H9 (cell line): ENCODE data around the gene INPP5A. TPM values are rescaled to one million over a fixed set of nuclear protein-coding genes. Genes with fewer than 3 reads are reported as not detected.

ENCODE experiments used
- DNase-seq: peaks from one replicate; pipeline ENCODE4 v3.0.0-alpha.2; 2017
- H2AFZ ChIP-seq: one replicate; pipeline ENCODE4 v1.6.1; 2013; ENCODE audit warnings: mild to moderate bottlenecking, low read length, control low read depth, moderate library complexity
- H2AK5ac ChIP-seq: 2 replicates; pipeline ENCODE4 v1.6.1; 2013; ENCODE audit warnings: low read length, control low read depth, mixed read lengths; ENCODE audit not compliant: insufficient read length
- H2BK120ac ChIP-seq: one replicate; pipeline ENCODE4 v1.6.1; 2013; ENCODE audit warnings: low read depth, mild to moderate bottlenecking, low read length, control low read depth, inconsistent platforms; ENCODE audit not compliant: poor library complexity, severe bottlenecking
- H2BK12ac ChIP-seq: 2 replicates; pipeline ENCODE4 v1.6.1; 2013; ENCODE audit warnings: low read length, control low read depth, mixed read lengths, low read depth; ENCODE audit not compliant: insufficient read length
- H2BK15ac ChIP-seq: 2 replicates; pipeline ENCODE4 v1.6.1; 2013; ENCODE audit warnings: low read depth, low read length, control low read depth
- H2BK20ac ChIP-seq: one replicate; pipeline ENCODE4 v1.6.1; 2013; ENCODE audit warnings: low read depth, mild to moderate bottlenecking, low read length, control low read depth, inconsistent platforms; ENCODE audit not compliant: poor library complexity, severe bottlenecking
- H2BK5ac ChIP-seq: 2 replicates; pipeline ENCODE4 v1.6.1; 2013; ENCODE audit warnings: low read length, control low read depth, mixed read lengths; ENCODE audit not compliant: insufficient read length
- H3K14ac ChIP-seq: 2 replicates; pipeline ENCODE4 v1.6.1; 2013; ENCODE audit warnings: low read length, control low read depth; ENCODE audit not compliant: insufficient read depth
- H3K18ac ChIP-seq: 2 replicates; pipeline ENCODE4 v1.6.1; 2013; ENCODE audit warnings: low read depth, mild to moderate bottlenecking, mixed read lengths, low read length, control low read depth; ENCODE audit not compliant: insufficient read length
- H3K23ac ChIP-seq: 2 replicates; pipeline ENCODE4 v1.6.1; 2013; ENCODE audit warnings: low read length, control low read depth, mixed read lengths, low read depth; ENCODE audit not compliant: insufficient read length
- H3K23me2 ChIP-seq: 2 replicates; pipeline ENCODE4 v1.6.1; 2013; ENCODE audit warnings: low read depth, mild to moderate bottlenecking, mixed read lengths, low read length, control low read depth; ENCODE audit not compliant: insufficient read length, poor library complexity, severe bottlenecking
- H3K27ac ChIP-seq: 2 replicates; pipeline ENCODE4 v1.5.1; 2013; ENCODE audit warnings: low read length, control low read depth, mixed read lengths, low read depth; ENCODE audit not compliant: insufficient read length
- H3K27me3 ChIP-seq: 2 replicates; pipeline ENCODE4 v1.6.1; 2013; ENCODE audit warnings: low read length, control low read depth, inconsistent platforms; ENCODE audit not compliant: insufficient read depth
- H3K4ac ChIP-seq: 2 replicates; pipeline ENCODE4 v1.6.1; 2013; ENCODE audit warnings: low read depth, mild to moderate bottlenecking, control low read depth, inconsistent platforms, low read length, moderate library complexity
- H3K4me1 ChIP-seq: 2 replicates; pipeline ENCODE4 v1.6.1; 2013; ENCODE audit warnings: low read length, control low read depth, inconsistent platforms; ENCODE audit not compliant: insufficient read depth
- H3K4me2 ChIP-seq: 2 replicates; pipeline ENCODE4 v1.6.1; 2013; ENCODE audit warnings: low read length, control low read depth, mixed read lengths; ENCODE audit not compliant: insufficient read length, insufficient read depth
- H3K56ac ChIP-seq: 2 replicates; pipeline ENCODE4 v1.6.1; 2013; ENCODE audit warnings: low read depth, mild to moderate bottlenecking, mixed read lengths, low read length, control low read depth; ENCODE audit not compliant: insufficient read length
- H3K79me1 ChIP-seq: 2 replicates; pipeline ENCODE4 v1.6.1; 2013; ENCODE audit warnings: low read depth, mild to moderate bottlenecking, moderate library complexity, low read length, control low read depth, inconsistent platforms; ENCODE audit not compliant: insufficient read depth, poor library complexity, severe bottlenecking
- H3K79me2 ChIP-seq: 2 replicates; pipeline ENCODE4 v1.6.1; 2013; ENCODE audit warnings: low read length, control low read depth, inconsistent platforms; ENCODE audit not compliant: insufficient read depth
- H3K9ac ChIP-seq: 2 replicates; pipeline ENCODE4 v1.6.1; 2013; ENCODE audit warnings: low read length, control low read depth, mixed read lengths; ENCODE audit not compliant: insufficient read length; ENCODE audit errors: extremely low read depth
- H3K9me3 ChIP-seq: one replicate; pipeline ENCODE4 v1.6.1; 2013; ENCODE audit warnings: low read depth, low read length, inconsistent platforms; ENCODE audit not compliant: control insufficient read depth
- H3T11ph ChIP-seq: one replicate; pipeline ENCODE4 v1.6.1; 2013; ENCODE audit warnings: mild to moderate bottlenecking, low read length, control low read depth, inconsistent platforms
- H4K20me1 ChIP-seq: one replicate; pipeline ENCODE4 v1.6.1; 2013; ENCODE audit not compliant: control insufficient read depth, insufficient read length, insufficient read depth
- H4K5ac ChIP-seq: 2 replicates; pipeline ENCODE4 v1.6.1; 2013; ENCODE audit warnings: low read depth, mild to moderate bottlenecking, mixed read lengths, low read length, control low read depth; ENCODE audit not compliant: insufficient read length
- H4K8ac ChIP-seq: replicated peaks from 2 replicates; pipeline ENCODE4 v1.6.1; 2013; ENCODE audit warnings: low read length, control low read depth, mixed read lengths, low read depth; ENCODE audit not compliant: insufficient read length
- H4K91ac ChIP-seq: 2 replicates; pipeline ENCODE4 v1.6.1; 2013; ENCODE audit warnings: low read depth, mild to moderate bottlenecking, moderate library complexity, mixed read lengths, low read length, control low read depth; ENCODE audit not compliant: insufficient read length
- H3K27ac Mint-ChIP-seq, 3 experiments: 2 replicates in 2 of 3; 3 replicates in 1 of 3; pipeline ENCODE4 v1.8.0; 2020 to 2021; ENCODE audit warnings: mixed read lengths in 3 of 3, mild to moderate bottlenecking in 1 of 3, moderate library complexity in 1 of 3
- H3K27me3 Mint-ChIP-seq: 2 replicates; pipeline ENCODE4 v1.8.0; 2021; ENCODE audit warnings: low read depth, mild to moderate bottlenecking, moderate library complexity, mixed read lengths
- H3K36me3 Mint-ChIP-seq, 3 experiments: 2 replicates in 2 of 3; 3 replicates in 1 of 3; pipeline ENCODE4 v1.8.0; 2020 to 2021; ENCODE audit warnings: low read depth in 3 of 3, mixed read lengths in 3 of 3; ENCODE audit not compliant: insufficient read depth in 1 of 3
- H3K4me1 Mint-ChIP-seq, 2 experiments: 2 replicates each; pipeline ENCODE4 v1.8.0; 2020; ENCODE audit warnings: mixed read lengths in 2 of 2
- H3K4me3 Mint-ChIP-seq, 2 experiments: 2 replicates in 1 of 2; 3 replicates in 1 of 2; pipeline ENCODE4 v1.8.0; 2020 to 2021; ENCODE audit warnings: mild to moderate bottlenecking in 2 of 2, mixed read lengths in 2 of 2, moderate library complexity in 1 of 2
- H3K9me3 Mint-ChIP-seq, 2 experiments: 2 replicates in 1 of 2; 3 replicates in 1 of 2; pipeline ENCODE4 v1.8.0; 2020; ENCODE audit warnings: mild to moderate bottlenecking in 2 of 2, mixed read lengths in 2 of 2, moderate library complexity in 1 of 2
- WGBS: extraction: QIAGEN DNeasy Blood & Tissue Kit; methylation state at CpG from one replicate; pipeline ENCODE4 v1.1.7; 2013; ENCODE audit warnings: missing lambda C conversion rate, low lambda C conversion rate, mixed read lengths; ENCODE audit not compliant: insufficient read length; ENCODE audit errors: extremely low coverage; 5-methylcytosine and 5-hydroxymethylcytosine counted together
- total RNA-seq: library from RNA; stranded (reverse); gene quantifications from 2 replicates; pipeline ENCODE4 v1.2.1, GENCODE V29; 2021
- TF ChIP-seq, protein P1 (sequence below): fragments of 200-600 bp; sonication (generic); conservative IDR thresholded peaks from 3 replicates; pipeline ENCODE4 v1.8.0; 2021; ENCODE audit warnings: antibody characterized with exemption, mild to moderate bottlenecking

The INPP5A gene
- total RNA-seq, 1 experiment from 2014 or later = 17.7 TPM

DNA sequence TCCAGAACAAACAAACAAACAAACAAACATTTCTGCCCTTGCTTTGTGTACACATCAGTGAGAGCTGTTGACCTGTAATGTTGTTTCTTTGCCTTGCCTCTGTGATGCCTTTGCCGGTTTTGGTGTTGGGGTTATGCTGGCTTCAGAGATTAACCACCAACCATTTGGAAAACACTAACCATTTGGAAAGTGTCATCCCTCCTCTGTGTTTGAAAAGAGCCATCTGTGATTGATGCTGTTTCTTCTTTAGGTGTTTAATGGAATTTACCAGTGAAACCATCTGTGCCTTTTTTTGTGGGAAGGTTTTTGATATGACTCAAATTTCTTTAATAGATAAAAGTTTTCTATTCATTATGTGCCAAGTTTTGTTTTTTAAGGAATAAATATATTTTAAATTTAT lies 46.5 kb downstream of the INPP5A start:
- H3K4me2 ChIP-seq = no peak overlapping the region
- H3K9me3 Mint-ChIP-seq = no peaks in the 10 kb centered on the region
- no peak overlapping the region for H2AFZ ChIP-seq
- H2BK120ac ChIP-seq = no peak overlapping the region
- H3T11ph ChIP-seq = no peak overlapping the region
- no CpG with 5 or more reads among the region's 1 CpG for WGBS
- no peak overlapping the region for H3K14ac ChIP-seq
- no peak overlapping the region for H3K56ac ChIP-seq
- peaks cover 4% of the 10 kb centered on the region in 2 experiments; a peak in 2 of 4 replicates for H3K4me1 Mint-ChIP-seq
- H3K18ac ChIP-seq = no peak overlapping the region
- no peak overlapping the region for H4K91ac ChIP-seq
- H4K5ac ChIP-seq = no peak overlapping the region
- no peak overlapping the region for H2BK12ac ChIP-seq
- no peak overlapping the region for H3K9ac ChIP-seq
- no peak overlapping the region for H2BK20ac ChIP-seq
- H2BK5ac ChIP-seq = no peak overlapping the region
- H3K27me3 Mint-ChIP-seq = no peaks in the 10 kb centered on the region; the same call in 1 of the 2 replicates
- no peak overlapping the region for H3K27ac ChIP-seq
- no peaks in the 10 kb centered on the region for H3K9me3 ChIP-seq
- TF ChIP-seq, protein P1, sequence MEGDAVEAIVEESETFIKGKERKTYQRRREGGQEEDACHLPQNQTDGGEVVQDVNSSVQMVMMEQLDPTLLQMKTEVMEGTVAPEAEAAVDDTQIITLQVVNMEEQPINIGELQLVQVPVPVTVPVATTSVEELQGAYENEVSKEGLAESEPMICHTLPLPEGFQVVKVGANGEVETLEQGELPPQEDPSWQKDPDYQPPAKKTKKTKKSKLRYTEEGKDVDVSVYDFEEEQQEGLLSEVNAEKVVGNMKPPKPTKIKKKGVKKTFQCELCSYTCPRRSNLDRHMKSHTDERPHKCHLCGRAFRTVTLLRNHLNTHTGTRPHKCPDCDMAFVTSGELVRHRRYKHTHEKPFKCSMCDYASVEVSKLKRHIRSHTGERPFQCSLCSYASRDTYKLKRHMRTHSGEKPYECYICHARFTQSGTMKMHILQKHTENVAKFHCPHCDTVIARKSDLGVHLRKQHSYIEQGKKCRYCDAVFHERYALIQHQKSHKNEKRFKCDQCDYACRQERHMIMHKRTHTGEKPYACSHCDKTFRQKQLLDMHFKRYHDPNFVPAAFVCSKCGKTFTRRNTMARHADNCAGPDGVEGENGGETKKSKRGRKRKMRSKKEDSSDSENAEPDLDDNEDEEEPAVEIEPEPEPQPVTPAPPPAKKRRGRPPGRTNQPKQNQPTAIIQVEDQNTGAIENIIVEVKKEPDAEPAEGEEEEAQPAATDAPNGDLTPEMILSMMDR = no peak
- H3K4ac ChIP-seq = no peak overlapping the region
- no peak overlapping the region for H4K8ac ChIP-seq
- no peak overlapping the region for H3K27ac Mint-ChIP-seq
- peaks cover 0 to 4% (median 0%) of the 10 kb centered on the region in 3 experiments; a peak in 2 of 7 replicates for H3K36me3 Mint-ChIP-seq
- no peaks in the 10 kb centered on the region for H3K27me3 ChIP-seq
- DNase-seq = no peak
- no peak overlapping the region for H2BK15ac ChIP-seq
- H2AK5ac ChIP-seq = no peak overlapping the region
- H3K4me3 Mint-ChIP-seq = no peak overlapping the region
- no peaks in the 10 kb centered on the region for H4K20me1 ChIP-seq
- no peaks in the 10 kb centered on the region for H3K23me2 ChIP-seq
- no peaks in the 10 kb centered on the region for H3K4me1 ChIP-seq
- no peak overlapping the region for H3K23ac ChIP-seq
- H3K79me2 ChIP-seq = peaks cover 1% of the 10 kb centered on the region; the same call in 1 of the 2 replicates
- H3K79me1 ChIP-seq = no peaks in the 10 kb centered on the region
